ENCODE measurements around the gene EEF2. TPM values are rescaled to one million over a fixed set of nuclear protein-coding genes. Genes with fewer than 3 reads are reported as not detected.

EEF2 gene
- total RNA-seq, 1 donor from 2014 or later, result 2,663 TPM

GRCh38 chr19:3932931-3933810, 52.1 kb downstream of the EEF2 start, which contains the start of gene NMRK2:
Gene NMRK2 (plus strand): TSS chr19:3933069. CDS start chr19:3933672, 603 bp downstream.
- H3K4me3 Mint-ChIP-seq, result no peak within 1 kb of the TSS
- H3K4me1 Mint-ChIP-seq, result no peaks in the 10 kb centered on the region
- no peaks in the 10 kb centered on the region for H3K36me3 Mint-ChIP-seq (ENCODE audit: low read depth)
- H3K27me3 Mint-ChIP-seq (ENCODE audit: low read depth), result peaks cover 34% of the 10 kb centered on the region
- no peak for DNase-seq (ENCODE audit: low read depth, low spot score)
- no peaks in the 10 kb centered on the region for H3K9me3 Mint-ChIP-seq
- no peak within 1 kb of the TSS for H3K27ac Mint-ChIP-seq (ENCODE audit: unreplicated experiment)
- TF ChIP-seq CTCF (conservative IDR thresholded peaks at IDR 0.05), result no peak

- no peaks in the 10 kb centered on the region for H3K9me3 Mint-ChIP-seq
- DNase-seq (ENCODE audit: low read depth, low spot score), result no peak
- peaks cover 34% of the 10 kb centered on the region for H3K27me3 Mint-ChIP-seq (ENCODE audit: low read depth)
- H3K36me3 Mint-ChIP-seq (ENCODE audit: low read depth), result no peaks in the 10 kb centered on the region
- H3K27ac Mint-ChIP-seq (ENCODE audit: unreplicated experiment), result no peak overlapping the region
- H3K4me3 Mint-ChIP-seq, result no peak overlapping the region
- no peaks in the 10 kb centered on the region for H3K4me1 Mint-ChIP-seq
- no peak for TF ChIP-seq CTCF (conservative IDR thresholded peaks at IDR 0.05)
Observed at GRCh38 chr19:3931041-3931440, 54.2 kb downstream of the EEF2 start.

Small RNAs within 50 kb of the gene (microRNA-seq; reads per million reads assigned to microRNA genes)
- gene MIR637, result not detected

Other genes with a start within 250 kb of the EEF2 start
- 22.8 and 24.5 TPM in 2 replicates for gene APBA3, start 223.8 kb downstream of the EEF2 start, total RNA-seq
- 41.7 and 41.9 TPM in 2 replicates for gene MRPL54, start 222.8 kb downstream of the EEF2 start, total RNA-seq
- gene RAX2, start 213.2 kb downstream of the EEF2 start, total RNA-seq, result not detected in 2 replicates
- gene MATK, start 199.1 kb downstream of the EEF2 start, total RNA-seq, result not detected in 2 replicates
- gene ZFR2, start 116.4 kb downstream of the EEF2 start, total RNA-seq, result 4.2 and 5.0 TPM in 2 replicates
- 14.2 and 16.1 TPM in 2 replicates for gene ATCAY, start 104.8 kb downstream of the EEF2 start, total RNA-seq
- not detected in 2 replicates for gene NMRK2, start 52.4 kb downstream of the EEF2 start, total RNA-seq
- 61.8 and 63.1 TPM in 2 replicates for gene DAPK3, start 14.4 kb downstream of the EEF2 start, total RNA-seq
- 49.6 and 58.8 TPM in 2 replicates for gene PIAS4, start 22.3 kb upstream of the EEF2 start, total RNA-seq
- 15.2 and 15.7 TPM in 2 replicates for gene ZBTB7A, start 81.4 kb upstream of the EEF2 start, total RNA-seq
- gene MAP2K2, start 138.7 kb upstream of the EEF2 start, total RNA-seq, result 171 and 178 TPM in 2 replicates
- not detected in 2 replicates for gene CREB3L3, start 168.2 kb upstream of the EEF2 start, total RNA-seq
- gene SIRT6, start 197.1 kb upstream of the EEF2 start, total RNA-seq, result 33.9 and 34.8 TPM in 2 replicates
- gene ANKRD24, start 197.2 kb upstream of the EEF2 start, total RNA-seq, result 0.19 and 0.27 TPM in 2 replicates
- not detected in 2 replicates for gene EBI3, start 244.1 kb upstream of the EEF2 start, total RNA-seq